Retinal pigment epithelial cell (primary cell): ENCODE data around the gene MCRIP1.
A peak's percentile ranks its signal among the peaks of the same experiment; 100 is the strongest.

Experiments
- DNase-seq: peaks from one replicate; pipeline ENCODE4 v3.0.0-alpha.2; 2010; ENCODE audit warnings: low read depth
- H3K4me3 ChIP-seq: 2 replicates; pipeline ENCODE4 v1.5.1; 2011; ENCODE audit warnings: mild to moderate bottlenecking, low read length, control low read depth, moderate library complexity
- CTCF ChIP-seq: conservative IDR thresholded peaks from 2 replicates; pipeline ENCODE4 v1.5.1; 2011; ENCODE audit warnings: low read depth, low read length, control low read depth, inconsistent platforms

Gene MCRIP1

DNA sequence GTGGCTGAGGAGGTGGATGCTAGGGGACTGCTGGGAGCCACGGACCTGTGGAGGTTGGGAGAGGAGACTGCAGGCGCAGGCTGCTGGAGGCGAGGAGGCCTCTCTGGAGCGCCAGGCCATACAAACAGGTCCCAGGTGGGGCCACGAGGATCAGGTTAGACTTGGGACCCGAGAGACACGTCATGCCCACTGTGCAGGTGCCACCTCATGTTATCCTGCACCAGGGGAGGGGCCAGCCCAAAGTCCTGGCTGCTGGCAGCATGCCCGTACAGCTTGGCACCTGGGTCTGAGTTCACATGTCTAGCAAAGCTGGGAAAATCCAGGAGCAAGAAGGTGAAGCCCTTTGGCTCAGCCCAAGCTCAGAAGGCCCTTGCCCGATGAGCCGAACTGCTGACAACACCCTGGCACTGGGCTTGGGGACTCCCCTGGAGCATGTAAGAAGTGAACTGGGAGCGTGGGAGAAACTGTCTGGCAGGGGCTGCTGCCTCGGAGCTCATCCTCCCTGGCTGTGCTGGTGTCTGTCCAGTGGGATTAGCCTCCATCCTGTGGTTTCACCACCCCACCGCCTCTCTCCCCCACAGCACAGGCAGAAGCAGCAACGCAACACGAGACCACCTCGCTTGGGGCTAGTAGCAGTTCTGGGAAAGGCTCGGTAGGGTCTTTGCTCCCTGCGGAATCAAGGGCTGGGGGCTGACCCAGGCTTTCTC, 32.8 kb upstream of the MCRIP1 start:
- no peak for TF ChIP-seq CTCF
- DNase-seq = no peak
- H3K4me3 ChIP-seq = no peak overlapping the region

GRCh38 chr17:81865358-81865732, 32.3 kb upstream of the MCRIP1 start:
- no peak overlapping the region for H3K4me3 ChIP-seq
- TF ChIP-seq CTCF = no peak
- no peak for DNase-seq

GRCh38 chr17:81863833-81864768, 31.0 kb upstream of the MCRIP1 start:
- H3K4me3 ChIP-seq = no peak overlapping the region
- no peak for DNase-seq
- TF ChIP-seq CTCF = no peak

DNA sequence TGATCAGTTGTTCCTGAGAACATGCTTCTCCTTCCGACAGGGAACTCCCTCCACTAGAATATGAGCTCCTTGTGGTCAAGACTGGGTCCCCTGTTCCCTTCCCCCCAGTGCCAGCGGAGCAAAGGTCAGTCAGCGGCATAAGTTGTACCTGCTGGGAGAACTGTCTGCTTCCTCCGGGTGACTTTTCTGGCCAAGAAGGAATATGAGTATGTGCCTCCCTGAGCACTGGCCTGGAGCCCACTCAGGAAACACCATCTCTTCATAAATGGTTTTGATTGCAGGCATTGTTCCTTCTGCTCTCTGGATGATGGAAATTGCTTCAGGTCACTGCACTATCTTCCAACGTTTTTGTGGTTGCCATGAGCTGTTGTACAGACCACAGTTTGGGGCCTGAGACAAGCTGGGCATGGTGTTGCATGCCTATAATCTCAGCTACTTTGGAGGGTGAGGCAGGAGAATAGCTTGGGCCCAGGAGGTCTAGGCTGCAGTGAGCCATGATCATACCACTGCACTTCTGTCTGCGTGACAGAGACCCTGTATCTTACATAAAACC, 30.1 kb upstream of the MCRIP1 start:
- DNase-seq = no peak
- no peak overlapping the region for H3K4me3 ChIP-seq
- TF ChIP-seq CTCF = no peak

- peak; percentile 7 for TF ChIP-seq CTCF
- H3K4me3 ChIP-seq = peak overlapping the region; percentile 78
- DNase-seq = peak; percentile 100
Measured at GRCh38 chr17:81860756-81861568, 27.9 kb upstream of the MCRIP1 start.

- peak within 1 kb of the TSS; percentile 78 for H3K4me3 ChIP-seq
- no peak for DNase-seq
- no peak for TF ChIP-seq CTCF
Measured at GRCh38 chr17:81859906-81860755, 27.0 kb upstream of the MCRIP1 start, which contains the start of gene P4HB. Gene P4HB, minus strand, starts transcription at chr17:81860535. Its CDS starts 64 bp downstream, at chr17:81860471.
